Keratinocyte (primary cell): Measurements from ENCODE around the gene MPPED1. TPM values are rescaled to one million over a fixed set of nuclear protein-coding genes. Genes with fewer than 3 reads are reported as not detected.

ENCODE experiments used
- DNase-seq: peaks from one replicate; pipeline ENCODE4 v3.0.0-alpha.2; 2011; ENCODE audit warnings: low read depth, missing footprints, low spot score
- FAIRE-seq: peaks from 2 replicates; lab custom pipeline; 2011; peaks lifted over from hg19 to GRCh38; lab: Jason Lieb, UNC
- H2AFZ ChIP-seq: 2 replicates; pipeline ENCODE4 v1.6.0; 2012; ENCODE audit warnings: low read length, control low read depth, inconsistent platforms; ENCODE audit not compliant: control insufficient read depth
- H3K27ac ChIP-seq: 2 replicates; pipeline ENCODE4 v1.5.1; 2011; ENCODE audit warnings: low read length; ENCODE audit not compliant: control insufficient read depth, insufficient read depth
- H3K27me3 ChIP-seq: 3 replicates; pipeline ENCODE4 v1.6.0; 2011; ENCODE audit warnings: low read length; ENCODE audit not compliant: control insufficient read depth, insufficient read depth; ENCODE audit errors: extremely low read depth
- H3K36me3 ChIP-seq, 2 experiments: 2 replicates in 1 of 2; 3 replicates in 1 of 2; pipeline ENCODE4 v1.5.1; 2011; ENCODE audit warnings: low read length in 2 of 2, mild to moderate bottlenecking in 1 of 2; ENCODE audit not compliant: control insufficient read depth in 2 of 2, insufficient read depth in 2 of 2; ENCODE audit errors: extremely low read depth in 1 of 2
- H3K4me1 ChIP-seq: 3 replicates; pipeline ENCODE4 v1.5.1; 2011; ENCODE audit warnings: low read length; ENCODE audit not compliant: control insufficient read depth, insufficient read depth; ENCODE audit errors: extremely low read depth
- H3K4me2 ChIP-seq: 3 replicates; pipeline ENCODE4 v1.6.0; 2011; ENCODE audit warnings: low read depth, low read length; ENCODE audit not compliant: control insufficient read depth, insufficient read depth; ENCODE audit errors: extremely low read depth
- H3K4me3 ChIP-seq, 3 experiments: fragments of 200-600 bp in 1 of 3; sonication (generic) in 1 of 3; 2 replicates in 2 of 3; 3 replicates in 1 of 3; pipeline ENCODE4 v1.5.1; 2011 to 2016; ENCODE audit warnings: low read length in 3 of 3, mild to moderate bottlenecking in 3 of 3, control low read depth in 2 of 3, inconsistent platforms in 1 of 3, low read depth in 1 of 3, mixed read lengths in 1 of 3, mixed run types in 1 of 3, moderate library complexity in 1 of 3; ENCODE audit not compliant: control insufficient read depth in 2 of 3, insufficient read depth in 2 of 3; ENCODE audit errors: extremely low read depth in 1 of 3
- H3K79me2 ChIP-seq: 2 replicates; pipeline ENCODE4 v1.6.0; 2012; ENCODE audit warnings: low read length; ENCODE audit not compliant: control insufficient read depth, insufficient read depth
- H3K9ac ChIP-seq: 3 replicates; pipeline ENCODE4 v1.6.0; 2011; ENCODE audit warnings: low read length; ENCODE audit not compliant: control insufficient read depth, insufficient read depth; ENCODE audit errors: extremely low read depth
- H3K9me1 ChIP-seq: 3 replicates; pipeline ENCODE4 v1.6.0; 2011; ENCODE audit warnings: low read length; ENCODE audit not compliant: control insufficient read depth, insufficient read depth; ENCODE audit errors: extremely low read depth
- H3K9me3 ChIP-seq: 2 replicates; pipeline ENCODE4 v1.5.1; 2012; ENCODE audit warnings: low read depth, low read length; ENCODE audit not compliant: control insufficient read depth
- H4K20me1 ChIP-seq: 3 replicates; pipeline ENCODE4 v1.6.0; 2011; ENCODE audit warnings: low read length; ENCODE audit not compliant: control insufficient read depth, insufficient read depth; ENCODE audit errors: extremely low read depth
- CTCF ChIP-seq, 3 experiments: IDR thresholded peaks in 1 of 3; conservative IDR thresholded peaks in 1 of 3; optimal IDR thresholded peaks in 1 of 3; 2 replicates in 2 of 3; 3 replicates in 1 of 3; pipeline versions ENCODE3 to v1.5.1; 2011; ENCODE audit warnings: low read length in 3 of 3, mild to moderate bottlenecking in 3 of 3, moderate library complexity in 2 of 3, control low read depth in 1 of 3, inconsistent platforms in 1 of 3; ENCODE audit not compliant: insufficient read depth in 2 of 3; ENCODE audit errors: extremely low read depth in 1 of 3
- EZH2 ChIP-seq: IDR thresholded peaks from one replicate; pipeline ENCODE4 v1.6.1; 2012; ENCODE audit warnings: inconsistent platforms, mild to moderate bottlenecking, low read length, moderate library complexity
- dilution Hi-C: fragments of 300-500 bp; cut with MboI; formaldehyde crosslinking; loops from one replicate; pipeline ENCODE4 v1.7.0; 2020; ENCODE audit warnings: low sequenced_read_pairs; ENCODE audit not compliant: extremely low pct_ligation_motif_present
- polyA plus RNA-seq, 5 experiments: library from polyadenylated mRNA; depleted of rRNA in 3 of 5; stranded (reverse) in 3 of 5; stranded (forward) in 1 of 5; unstranded in 1 of 5; fragments of >200 nt; gene quantifications; 1 replicate in 1 of 5; 2 replicates in 3 of 5; 3 replicates in 1 of 5; pipeline versions ENCODE4 v1.2.1 to v1.2.3, GENCODE V29; 2011 to 2012; ENCODE audit warnings: missing spikeins in 2 of 5, low read depth in 1 of 5, low replicate concordance in 1 of 5

MPPED1 gene
- polyA plus RNA-seq, 1 donor (not counting 4 experiments of a cell fraction or from before 2014, with no cell fraction given), result not detected

- H3K27me3 ChIP-seq, result no peaks in the 10 kb centered on the region
Measured at GRCh38 chr22:43449831-43450225, 38.0 kb downstream of the MPPED1 start.

GRCh38 chr22:43451371-43452050, 39.7 kb downstream of the MPPED1 start:
- DNase-seq (no peak), FAIRE-seq (no peak)
- H3K27ac ChIP-seq, result no peak overlapping the region
- H4K20me1 ChIP-seq, result no peaks in the 10 kb centered on the region
- no peaks in the 10 kb centered on the region for H3K9me3 ChIP-seq
- H3K4me1 ChIP-seq, result no peaks in the 10 kb centered on the region
- no peaks in the 10 kb centered on the region for H3K36me3 ChIP-seq
- H3K4me2 ChIP-seq, result no peak overlapping the region
- H3K27me3 ChIP-seq, result no peaks in the 10 kb centered on the region
- dilution Hi-C loops, result no loop called here
- no peaks in the 10 kb centered on the region for H3K9me1 ChIP-seq
- no peak overlapping the region for H3K9ac ChIP-seq
- no peaks in the 10 kb centered on the region for H3K79me2 ChIP-seq
- no peak for TF ChIP-seq EZH2
- TF ChIP-seq CTCF (optimal IDR thresholded peaks at IDR 0.05 in 1 of 3, IDR thresholded peaks at IDR 0.05 in 1 of 3, conservative IDR thresholded peaks at IDR 0.05 in 1 of 3; ENCODE audit: extremely low read depth in 1 of 3, insufficient read depth in 2 of 3, low read length in 3 of 3), result no peak
- no peak overlapping the region for H2AFZ ChIP-seq
- H3K4me3 ChIP-seq, result no peak overlapping the region

More at GRCh38 chr22:43449831-43450225, 38.0 kb downstream of the MPPED1 start:
- no peak overlapping the region for H3K9ac ChIP-seq
- TF ChIP-seq EZH2 (no peak), CTCF (optimal IDR thresholded peaks at IDR 0.05 in 1 of 3, IDR thresholded peaks at IDR 0.05 in 1 of 3, conservative IDR thresholded peaks at IDR 0.05 in 1 of 3; ENCODE audit: extremely low read depth in 1 of 3, insufficient read depth in 2 of 3, low read length in 3 of 3) (no peak)
- no peaks in the 10 kb centered on the region for H3K79me2 ChIP-seq
- no peaks in the 10 kb centered on the region for H3K36me3 ChIP-seq
- no peak overlapping the region for H3K4me3 ChIP-seq
- no peak overlapping the region for H2AFZ ChIP-seq
- no peaks in the 10 kb centered on the region for H3K9me3 ChIP-seq
- H4K20me1 ChIP-seq, result no peaks in the 10 kb centered on the region
- FAIRE-seq, result no peak
- DNase-seq, result no peak
- H3K4me1 ChIP-seq, result no peaks in the 10 kb centered on the region
- dilution Hi-C loops, result no loop called here
- no peak overlapping the region for H3K4me2 ChIP-seq
- H3K27ac ChIP-seq, result no peak overlapping the region
- no peaks in the 10 kb centered on the region for H3K9me1 ChIP-seq
